MM.1S (cell line): ENCODE results near the gene CAD.

ENCODE experiments used
- DNase-seq: peaks from one replicate; pipeline ENCODE4 v3.0.0-alpha.2; 2015
- H2AFZ ChIP-seq: fragments of 300-600 bp; sonication (generic); 2 replicates; pipeline ENCODE4 v1.6.0; 2016; ENCODE audit warnings: antibody characterized with exemption, low read length
- H3F3A ChIP-seq: fragments of 300-600 bp; sonication (generic); 2 replicates; pipeline ENCODE4 v1.6.1; 2016; ENCODE audit warnings: mild to moderate bottlenecking, antibody characterized with exemption, low read length, moderate library complexity, mixed read lengths; ENCODE audit not compliant: insufficient read depth
- H3K27ac ChIP-seq: fragments of 300-600 bp; sonication (generic); 2 replicates; pipeline ENCODE4 v1.5.1; 2016; ENCODE audit warnings: mild to moderate bottlenecking, low read length
- H3K27me3 ChIP-seq: fragments of 300-600 bp; sonication (generic); replicated peaks from 2 replicates; pipeline ENCODE4 v1.6.0; 2016; ENCODE audit warnings: low read length; ENCODE audit not compliant: insufficient read depth
- H3K36me3 ChIP-seq: fragments of 300-600 bp; sonication (generic); replicated peaks from 2 replicates; pipeline ENCODE4 v1.6.1; 2016; ENCODE audit warnings: mild to moderate bottlenecking, low read length, mixed read lengths; ENCODE audit not compliant: insufficient read depth
- H3K4me1 ChIP-seq: fragments of 300-600 bp; sonication (generic); 2 replicates; pipeline ENCODE4 v1.6.1; 2016; ENCODE audit warnings: low read length, mixed read lengths
- H3K4me2 ChIP-seq: fragments of 300-600 bp; sonication (generic); 2 replicates; pipeline ENCODE4 v1.6.0; 2016; ENCODE audit warnings: low read depth, low read length
- H3K4me3 ChIP-seq: fragments of 300-600 bp; sonication (generic); 2 replicates; pipeline ENCODE4 v1.5.1; 2016; ENCODE audit warnings: low read length, mixed read lengths
- H3K79me2 ChIP-seq: fragments of 300-600 bp; sonication (generic); 2 replicates; pipeline ENCODE4 v1.6.1; 2016; ENCODE audit warnings: mixed run types, low read length, mixed read lengths
- H3K9ac ChIP-seq: fragments of 300-600 bp; sonication (generic); 2 replicates; pipeline ENCODE4 v1.6.1; 2016; ENCODE audit warnings: low read length, mixed read lengths
- H3K9me2 ChIP-seq: fragments of 300-600 bp; sonication (generic); replicated peaks from 2 replicates; pipeline ENCODE4 v1.6.1; 2016; ENCODE audit warnings: mild to moderate bottlenecking, low read length, mixed read lengths; ENCODE audit not compliant: insufficient read depth
- H3K9me3 ChIP-seq: fragments of 300-600 bp; sonication (generic); replicated peaks from 2 replicates; pipeline ENCODE4 v1.6.1; 2016; ENCODE audit warnings: mild to moderate bottlenecking, low read length, mixed read lengths; ENCODE audit not compliant: insufficient read depth
- H4K20me1 ChIP-seq: fragments of 300-600 bp; sonication (generic); 2 replicates; pipeline ENCODE4 v1.6.1; 2016; ENCODE audit warnings: mild to moderate bottlenecking, low read length, moderate library complexity, mixed read lengths; ENCODE audit not compliant: insufficient read depth
- EZH2 ChIP-seq: fragments of 300-600 bp; sonication (generic); optimal IDR thresholded peaks from 2 replicates; pipeline ENCODE3; 2017; ENCODE audit warnings: low read depth, mild to moderate bottlenecking, antibody characterized with exemption, low read length, mixed read lengths
- EZH2phosphoT487 ChIP-seq: fragments of 300-600 bp; sonication (generic); IDR thresholded peaks from 2 replicates; pipeline ENCODE4 v1.6.1; 2018; ENCODE audit warnings: antibody characterized with exemption, low read length
- TF ChIP-seq, protein P1 (sequence below): fragments of 300-600 bp; sonication (generic); IDR thresholded peaks from 2 replicates; pipeline ENCODE4 v1.5.1; 2016; ENCODE audit warnings: antibody characterized with exemption, low read length, mixed read lengths

Gene CAD

GRCh38 chr2:27236136-27236535 is 19.0 kb downstream of the CAD start:
- no peaks in the 10 kb centered on the region for H3K27me3 ChIP-seq
- H4K20me1 ChIP-seq, result no peaks in the 10 kb centered on the region
- no peak for DNase-seq
- no peaks in the 10 kb centered on the region for H3K79me2 ChIP-seq
- no peak overlapping the region for H2AFZ ChIP-seq
- no peaks in the 10 kb centered on the region for H3F3A ChIP-seq
- H3K9ac ChIP-seq, result no peak overlapping the region
- H3K27ac ChIP-seq, result no peak overlapping the region
- no peak overlapping the region for H3K4me3 ChIP-seq
- TF ChIP-seq, protein P1, sequence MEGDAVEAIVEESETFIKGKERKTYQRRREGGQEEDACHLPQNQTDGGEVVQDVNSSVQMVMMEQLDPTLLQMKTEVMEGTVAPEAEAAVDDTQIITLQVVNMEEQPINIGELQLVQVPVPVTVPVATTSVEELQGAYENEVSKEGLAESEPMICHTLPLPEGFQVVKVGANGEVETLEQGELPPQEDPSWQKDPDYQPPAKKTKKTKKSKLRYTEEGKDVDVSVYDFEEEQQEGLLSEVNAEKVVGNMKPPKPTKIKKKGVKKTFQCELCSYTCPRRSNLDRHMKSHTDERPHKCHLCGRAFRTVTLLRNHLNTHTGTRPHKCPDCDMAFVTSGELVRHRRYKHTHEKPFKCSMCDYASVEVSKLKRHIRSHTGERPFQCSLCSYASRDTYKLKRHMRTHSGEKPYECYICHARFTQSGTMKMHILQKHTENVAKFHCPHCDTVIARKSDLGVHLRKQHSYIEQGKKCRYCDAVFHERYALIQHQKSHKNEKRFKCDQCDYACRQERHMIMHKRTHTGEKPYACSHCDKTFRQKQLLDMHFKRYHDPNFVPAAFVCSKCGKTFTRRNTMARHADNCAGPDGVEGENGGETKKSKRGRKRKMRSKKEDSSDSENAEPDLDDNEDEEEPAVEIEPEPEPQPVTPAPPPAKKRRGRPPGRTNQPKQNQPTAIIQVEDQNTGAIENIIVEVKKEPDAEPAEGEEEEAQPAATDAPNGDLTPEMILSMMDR, result no peak
- TF ChIP-seq EZH2 (no peak), EZH2phosphoT487 (no peak)
- H3K9me3 ChIP-seq, result no peaks in the 10 kb centered on the region
- no peaks in the 10 kb centered on the region for H3K4me1 ChIP-seq
- peaks cover 20% of the 10 kb centered on the region for H3K36me3 ChIP-seq
- H3K4me2 ChIP-seq, result no peak overlapping the region
- no peaks in the 10 kb centered on the region for H3K9me2 ChIP-seq

GRCh38 chr2:27236626-27237025 is 19.5 kb downstream of the CAD start:
- no peaks in the 10 kb centered on the region for H4K20me1 ChIP-seq
- TF ChIP-seq EZH2phosphoT487 (no peak), EZH2 (no peak)
- TF ChIP-seq, protein P1, result no peak
- H3K4me2 ChIP-seq, result no peak overlapping the region
- no peak overlapping the region for H3K4me3 ChIP-seq
- no peak overlapping the region for H3K27ac ChIP-seq
- no peaks in the 10 kb centered on the region for H3F3A ChIP-seq
- no peak for DNase-seq
- H3K9me2 ChIP-seq, result no peaks in the 10 kb centered on the region
- no peak overlapping the region for H3K9ac ChIP-seq
- H2AFZ ChIP-seq, result no peak overlapping the region
- no peaks in the 10 kb centered on the region for H3K79me2 ChIP-seq
- H3K4me1 ChIP-seq, result no peaks in the 10 kb centered on the region
- H3K36me3 ChIP-seq, result peaks cover 20% of the 10 kb centered on the region
- no peaks in the 10 kb centered on the region for H3K9me3 ChIP-seq
- no peaks in the 10 kb centered on the region for H3K27me3 ChIP-seq

DNA sequence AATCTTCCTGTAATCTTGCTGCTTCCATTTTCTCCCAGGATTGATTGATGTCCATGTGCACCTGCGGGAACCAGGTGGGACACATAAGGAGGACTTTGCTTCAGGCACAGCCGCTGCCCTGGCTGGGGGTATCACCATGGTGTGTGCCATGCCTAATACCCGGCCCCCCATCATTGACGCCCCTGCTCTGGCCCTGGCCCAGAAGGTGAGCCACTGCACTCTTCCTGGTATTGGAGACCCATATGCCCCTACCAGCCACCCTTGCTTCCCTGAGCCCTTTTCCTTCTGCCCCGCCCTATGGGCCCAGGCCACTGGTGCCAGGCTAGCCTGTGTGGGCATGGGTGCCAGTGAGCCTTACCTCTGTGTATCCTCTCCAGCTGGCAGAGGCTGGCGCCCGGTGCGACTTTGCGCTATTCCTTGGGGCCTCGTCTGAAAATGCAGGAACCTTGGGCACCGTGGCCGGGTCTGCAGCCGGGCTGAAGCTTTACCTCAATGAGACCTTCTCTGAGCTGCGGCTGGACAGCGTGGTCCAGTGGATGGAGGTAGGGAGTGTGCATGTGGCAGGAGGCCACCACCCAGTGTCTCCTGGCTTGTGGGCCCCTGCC is 20.3 kb downstream of the CAD start:
- H3K9me3 ChIP-seq, result no peaks in the 10 kb centered on the region
- no peaks in the 10 kb centered on the region for H4K20me1 ChIP-seq
- DNase-seq, result no peak
- no peaks in the 10 kb centered on the region for H3K4me1 ChIP-seq
- H3K27me3 ChIP-seq, result no peaks in the 10 kb centered on the region
- no peak for TF ChIP-seq EZH2
- TF ChIP-seq, protein P1, result no peak
- TF ChIP-seq EZH2phosphoT487, result no peak
- H3K9ac ChIP-seq, result no peak overlapping the region
- H3K4me2 ChIP-seq, result no peak overlapping the region
- H3K9me2 ChIP-seq, result no peaks in the 10 kb centered on the region
- no peaks in the 10 kb centered on the region for H3K79me2 ChIP-seq
- no peak overlapping the region for H3K27ac ChIP-seq
- no peaks in the 10 kb centered on the region for H3F3A ChIP-seq
- H3K36me3 ChIP-seq, result peaks cover 12% of the 10 kb centered on the region
- H3K4me3 ChIP-seq, result no peak overlapping the region
- no peak overlapping the region for H2AFZ ChIP-seq
